ENCODE results near the gene KIF26A. TPM values are rescaled to one million over a fixed set of nuclear protein-coding genes. Genes with fewer than 3 reads are reported as not detected.

Gene KIF26A
- total RNA-seq, 1 experiment from 2014 or later: 3.1 TPM

DNA sequence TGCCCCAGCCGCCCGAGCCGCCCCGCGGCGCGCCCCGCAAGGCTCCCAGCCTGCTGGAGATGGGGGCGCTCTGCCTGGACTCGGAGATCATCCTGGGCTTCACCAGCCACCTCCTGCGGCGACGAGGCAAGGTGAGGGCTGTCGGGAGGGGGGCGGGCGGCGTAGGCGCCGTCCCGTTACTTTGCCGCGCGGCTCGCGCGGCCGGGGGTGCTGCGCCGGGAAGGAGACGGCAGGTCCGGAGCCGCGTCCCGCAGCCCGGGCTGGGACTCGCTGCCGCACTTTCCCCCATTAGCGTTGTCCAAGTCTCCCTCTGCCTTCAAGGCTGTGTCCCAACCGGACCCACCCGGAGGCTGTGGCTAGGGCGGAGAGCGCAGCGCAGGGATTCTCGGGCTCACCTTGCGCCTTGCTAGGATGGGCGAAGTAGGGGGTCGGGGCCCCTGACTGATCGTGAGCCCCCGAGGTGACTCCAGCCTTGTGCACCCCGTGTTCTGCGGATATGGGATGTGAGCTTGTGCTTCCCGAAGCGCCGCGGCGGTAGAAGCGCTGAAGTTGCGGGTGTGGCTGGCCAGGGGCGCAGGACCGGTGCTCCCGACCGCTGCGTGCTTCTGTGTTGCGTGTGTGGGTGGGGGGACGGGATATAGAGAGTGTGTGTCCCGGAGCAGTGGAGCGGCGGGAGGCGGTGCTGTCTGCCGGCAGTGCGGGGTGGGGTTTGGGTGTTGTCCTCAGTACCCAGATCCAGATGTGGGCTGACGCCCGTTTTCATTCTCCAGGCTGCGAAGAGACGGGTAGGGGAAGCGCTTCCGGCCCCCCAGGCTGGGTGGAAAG, 1.7 kb upstream of the KIF26A start:
- ChIA-PET POLR2A (ENCODE audit: unreplicated experiment) (no interaction called here), CTCF (no interaction called here)
- Histone ChIP-seq H3K36me3 (ENCODE audit: low read depth, low read length) (no peaks in the 10 kb centered on the region), H3K4me2 (ENCODE audit: low read length) (no peak overlapping the region), H2AFZ (ENCODE audit: low read length) (no peak overlapping the region), H3F3A (ENCODE audit: low read length, unreplicated experiment) (no peaks in the 10 kb centered on the region), H3K9ac (ENCODE audit: low read length) (no peak overlapping the region), H3K27ac (ENCODE audit: low read length) (no peak overlapping the region), H3K79me2 (ENCODE audit: low read length) (no peaks in the 10 kb centered on the region), H3K27me3 (ENCODE audit: low read length) (peaks cover 50% of the 10 kb centered on the region), H4K20me1 (ENCODE audit: low read length) (no peaks in the 10 kb centered on the region), H3K4me3 (ENCODE audit: low read length) (no peak overlapping the region), H3K4me1 (ENCODE audit: insufficient read depth, low read length) (peaks cover 5% of the 10 kb centered on the region; the same call in 1 of the 2 replicates), H3K9me3 (ENCODE audit: low read length) (no peaks in the 10 kb centered on the region), H3K9me2 (replicated peaks; ENCODE audit: low read length) (no peaks in the 10 kb centered on the region)
- intact Hi-C loops (cut with micrococcal nuclease): loop anchor here (1.0 to 10.0 kb wide), 3 partner anchors 234 to 508 kb away; no protein-coding TSS in a partner anchor
- no TSS peak for BruUV-seq (replicated peaks)
- ATAC-seq (no peak), DNase-seq (no peak)
- TF ChIP-seq, protein P1, sequence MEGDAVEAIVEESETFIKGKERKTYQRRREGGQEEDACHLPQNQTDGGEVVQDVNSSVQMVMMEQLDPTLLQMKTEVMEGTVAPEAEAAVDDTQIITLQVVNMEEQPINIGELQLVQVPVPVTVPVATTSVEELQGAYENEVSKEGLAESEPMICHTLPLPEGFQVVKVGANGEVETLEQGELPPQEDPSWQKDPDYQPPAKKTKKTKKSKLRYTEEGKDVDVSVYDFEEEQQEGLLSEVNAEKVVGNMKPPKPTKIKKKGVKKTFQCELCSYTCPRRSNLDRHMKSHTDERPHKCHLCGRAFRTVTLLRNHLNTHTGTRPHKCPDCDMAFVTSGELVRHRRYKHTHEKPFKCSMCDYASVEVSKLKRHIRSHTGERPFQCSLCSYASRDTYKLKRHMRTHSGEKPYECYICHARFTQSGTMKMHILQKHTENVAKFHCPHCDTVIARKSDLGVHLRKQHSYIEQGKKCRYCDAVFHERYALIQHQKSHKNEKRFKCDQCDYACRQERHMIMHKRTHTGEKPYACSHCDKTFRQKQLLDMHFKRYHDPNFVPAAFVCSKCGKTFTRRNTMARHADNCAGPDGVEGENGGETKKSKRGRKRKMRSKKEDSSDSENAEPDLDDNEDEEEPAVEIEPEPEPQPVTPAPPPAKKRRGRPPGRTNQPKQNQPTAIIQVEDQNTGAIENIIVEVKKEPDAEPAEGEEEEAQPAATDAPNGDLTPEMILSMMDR (conservative IDR thresholded peaks at IDR 0.05; ENCODE audit: low read depth, low read length): no peak
- TF ChIP-seq EZH2phosphoT487 (IDR thresholded peaks at IDR 0.05; ENCODE audit: borderline replicate concordance, low read length) (no peak; the same call in 1 of the 2 replicates), EZH2 (IDR thresholded peaks at IDR 0.05; ENCODE audit: low read length, unreplicated experiment) (no peak)

GRCh38 chr14:104137297-104138097, 890 bp upstream of the KIF26A start:
- no peak overlapping the region for H3K27ac ChIP-seq (ENCODE audit: low read length)
- H4K20me1 ChIP-seq (ENCODE audit: low read length): no peaks in the 10 kb centered on the region
- ATAC-seq (peak; percentile 72), DNase-seq (peak; percentile 56)
- H3F3A ChIP-seq (ENCODE audit: low read length, unreplicated experiment): no peaks in the 10 kb centered on the region
- CTCF ChIA-PET: interaction anchor here (0.7 kb wide), 1 partner anchor 60 kb away, joined by 3 read pairs; no protein-coding TSS in a partner anchor
- no TSS peak for BruUV-seq (replicated peaks)
- TF ChIP-seq EZH2phosphoT487 (IDR thresholded peaks at IDR 0.05; ENCODE audit: borderline replicate concordance, low read length) (no peak), EZH2 (IDR thresholded peaks at IDR 0.05; ENCODE audit: low read length, unreplicated experiment) (no peak)
- TF ChIP-seq, protein P1 (conservative IDR thresholded peaks at IDR 0.05; ENCODE audit: low read depth, low read length): peak; percentile 79
- intact Hi-C loops (cut with micrococcal nuclease): loop anchor here (1.0 to 10.0 kb wide), 3 partner anchors 233 to 507 kb away; no protein-coding TSS in a partner anchor
- peak overlapping the region; percentile 91 for H3K4me2 ChIP-seq (ENCODE audit: low read length)
- H2AFZ ChIP-seq (ENCODE audit: low read length): peak overlapping the region; percentile 90
- no peaks in the 10 kb centered on the region for H3K36me3 ChIP-seq (ENCODE audit: low read depth, low read length)
- peaks cover 5% of the 10 kb centered on the region; the same call in 1 of the 2 replicates for H3K4me1 ChIP-seq (ENCODE audit: insufficient read depth, low read length)
- H3K9me3 ChIP-seq (ENCODE audit: low read length): no peaks in the 10 kb centered on the region
- H3K9ac ChIP-seq (ENCODE audit: low read length): no peak overlapping the region
- H3K4me3 ChIP-seq (ENCODE audit: low read length): peak overlapping the region; percentile 63
- POLR2A ChIA-PET (ENCODE audit: unreplicated experiment): no interaction called here
- peaks cover 50% of the 10 kb centered on the region for H3K27me3 ChIP-seq (ENCODE audit: low read length)
- H3K9me2 ChIP-seq (replicated peaks; ENCODE audit: low read length): no peaks in the 10 kb centered on the region
- no peaks in the 10 kb centered on the region for H3K79me2 ChIP-seq (ENCODE audit: low read length)
